Activated T-helper 2 cell treated with anti-CD3 and anti-CD28 coated beads, Interferon-gamma antibody, Interleukin-2, Interleukin-4, amounts not matched to agents 10 μg/mL and 5 μg/mL and 100 μg/mL, durations not matched to agents 14 hours and 24 hours and 36 hours (primary cell): ENCODE measurements around the gene RTN4RL1. TPM values are rescaled to one million over a fixed set of nuclear protein-coding genes. Genes with fewer than 3 reads are reported as not detected.

Experiments used
- DNase-seq: peaks from one replicate; pipeline ENCODE4 v3.0.0; 2021; ENCODE audit warnings: low spot score
- H3K27ac Mint-ChIP-seq: one replicate; pipeline ENCODE4 v1.8.0; 2021; ENCODE audit warnings: mixed read lengths
- H3K27me3 Mint-ChIP-seq: one replicate; pipeline ENCODE4 v1.8.0; 2021; ENCODE audit warnings: low read depth, mixed read lengths
- H3K36me3 Mint-ChIP-seq: one replicate; pipeline ENCODE4 v1.8.0; 2021; ENCODE audit warnings: low read depth, mixed read lengths
- H3K4me1 Mint-ChIP-seq: one replicate; pipeline ENCODE4 v1.8.0; 2021; ENCODE audit warnings: low read depth, mixed read lengths
- H3K4me3 Mint-ChIP-seq: one replicate; pipeline ENCODE4 v1.8.0; 2021; ENCODE audit warnings: low read depth, mild to moderate bottlenecking, moderate library complexity, mixed read lengths
- H3K9me3 Mint-ChIP-seq: one replicate; pipeline ENCODE4 v1.8.0; 2021; ENCODE audit warnings: mixed read lengths
- intact Hi-C: fragments of 100-400 bp; cut with micrococcal nuclease; formaldehyde crosslinking; loops from one replicate; pipeline ENCODE4 v1.15.1; 2023
- total RNA-seq: library from RNA; stranded (reverse); gene quantifications from 2 replicates; pipeline ENCODE4 v1.2.3, GENCODE V29; 2022

The RTN4RL1 gene
- total RNA-seq, 1 donor from 2014 or later: 0.25 TPM

- intact Hi-C loops: no loop called here
- no peak overlapping the region for H3K4me3 Mint-ChIP-seq
- no peaks in the 10 kb centered on the region for H3K9me3 Mint-ChIP-seq
- no peak overlapping the region for H3K27ac Mint-ChIP-seq
- H3K27me3 Mint-ChIP-seq: no peaks in the 10 kb centered on the region
- peaks cover 26% of the 10 kb centered on the region for H3K36me3 Mint-ChIP-seq
- H3K4me1 Mint-ChIP-seq: peaks cover 7% of the 10 kb centered on the region
- DNase-seq: no peak
Observed at GRCh38 chr17:2035541-2036488, 10.7 kb upstream of the RTN4RL1 start.

- peaks cover 7% of the 10 kb centered on the region for H3K4me1 Mint-ChIP-seq
- no peak for DNase-seq
- no peak overlapping the region for H3K27ac Mint-ChIP-seq
- no peaks in the 10 kb centered on the region for H3K9me3 Mint-ChIP-seq
- H3K27me3 Mint-ChIP-seq: no peaks in the 10 kb centered on the region
- H3K36me3 Mint-ChIP-seq: peaks cover 21% of the 10 kb centered on the region
- H3K4me3 Mint-ChIP-seq: no peak overlapping the region
- intact Hi-C loops: no loop called here
Observed at GRCh38 chr17:2034806-2035540, 9.8 kb upstream of the RTN4RL1 start.

- H3K36me3 Mint-ChIP-seq: peaks cover 18% of the 10 kb centered on the region
- H3K9me3 Mint-ChIP-seq: no peaks in the 10 kb centered on the region
- H3K27ac Mint-ChIP-seq: no peak overlapping the region
- DNase-seq: no peak
- no peak overlapping the region for H3K4me3 Mint-ChIP-seq
- H3K4me1 Mint-ChIP-seq: peaks cover 7% of the 10 kb centered on the region
- H3K27me3 Mint-ChIP-seq: no peaks in the 10 kb centered on the region
- intact Hi-C loops: no loop called here
Observed at GRCh38 chr17:2034157-2034556, 9.0 kb upstream of the RTN4RL1 start.

- peaks cover 7% of the 10 kb centered on the region for H3K4me1 Mint-ChIP-seq
- peaks cover 8% of the 10 kb centered on the region for H3K27me3 Mint-ChIP-seq
- no peak overlapping the region for H3K4me3 Mint-ChIP-seq
- intact Hi-C loops: no loop called here
- DNase-seq: no peak
- no peak overlapping the region for H3K27ac Mint-ChIP-seq
- H3K9me3 Mint-ChIP-seq: no peaks in the 10 kb centered on the region
- peaks cover 18% of the 10 kb centered on the region for H3K36me3 Mint-ChIP-seq
Observed at GRCh38 chr17:2033153-2033552, 8.0 kb upstream of the RTN4RL1 start.

- Mint-ChIP-seq H3K27me3 (peaks cover 28% of the 10 kb centered on the region), H3K4me3 (peak overlapping the region; percentile 95), H3K36me3 (peaks cover 3% of the 10 kb centered on the region), H3K4me1 (peaks cover 12% of the 10 kb centered on the region), H3K27ac (peak overlapping the region; percentile 69), H3K9me3 (no peaks in the 10 kb centered on the region)
- intact Hi-C loops: loop anchor here (1.0 to 2.0 kb wide), 2 partner anchors 11 to 122 kb away; no protein-coding TSS in a partner anchor
- no peak for DNase-seq
Observed at GRCh38 chr17:2030779-2031163, 5.6 kb upstream of the RTN4RL1 start.

- Mint-ChIP-seq H3K27me3 (peaks cover 32% of the 10 kb centered on the region), H3K9me3 (no peaks in the 10 kb centered on the region), H3K36me3 (peaks cover 3% of the 10 kb centered on the region), H3K4me3 (peak within 1 kb of the TSS; percentile 95), H3K4me1 (peaks cover 12% of the 10 kb centered on the region), H3K27ac (peak within 1 kb of the TSS; percentile 69)
- peak; percentile 83 for DNase-seq
- intact Hi-C loops: loop anchor here (1.0 to 2.0 kb wide), 2 partner anchors 11 to 121 kb away; no protein-coding TSS in a partner anchor
Observed at GRCh38 chr17:2029911-2030778, 5.0 kb upstream of the RTN4RL1 start, which contains the start of gene DPH1. TSS of gene DPH1 (plus strand) at chr17:2030153. CDS start at chr17:2030170, 17 bp downstream.

- intact Hi-C loops: no loop called here
- Mint-ChIP-seq H3K36me3 (peaks cover 3% of the 10 kb centered on the region), H3K4me1 (peaks cover 12% of the 10 kb centered on the region), H3K9me3 (no peaks in the 10 kb centered on the region), H3K27ac (no peak overlapping the region), H3K4me3 (no peak overlapping the region), H3K27me3 (peaks cover 34% of the 10 kb centered on the region)
- no peak for DNase-seq
Observed at GRCh38 chr17:2028737-2029136, 3.6 kb upstream of the RTN4RL1 start.

- no peak for DNase-seq
- Mint-ChIP-seq H3K27ac (no peak overlapping the region), H3K4me3 (peak overlapping the region; percentile 40), H3K27me3 (peaks cover 37% of the 10 kb centered on the region), H3K4me1 (peaks cover 12% of the 10 kb centered on the region), H3K9me3 (no peaks in the 10 kb centered on the region), H3K36me3 (peaks cover under 1% of the 10 kb centered on the region)
- intact Hi-C loops: no loop called here
Observed at GRCh38 chr17:2028234-2028614, 3.1 kb upstream of the RTN4RL1 start.

- Mint-ChIP-seq H3K36me3 (no peaks in the 10 kb centered on the region), H3K27ac (no peak overlapping the region), H3K4me3 (no peak overlapping the region), H3K9me3 (no peaks in the 10 kb centered on the region), H3K4me1 (peaks cover 12% of the 10 kb centered on the region), H3K27me3 (peaks cover 42% of the 10 kb centered on the region)
- intact Hi-C loops: no loop called here
- no peak for DNase-seq
Observed at GRCh38 chr17:2027528-2028233, 2.5 kb upstream of the RTN4RL1 start.

GRCh38 chr17:2025622-2026309 lies 632 bp upstream of the RTN4RL1 start:
- Mint-ChIP-seq H3K4me1 (peaks cover 7% of the 10 kb centered on the region), H3K36me3 (no peaks in the 10 kb centered on the region)
- intact Hi-C loops: no loop called here

GRCh38 chr17:2024572-2025219 lies 438 bp downstream of the RTN4RL1 start:
- Mint-ChIP-seq H3K4me1 (peaks cover 5% of the 10 kb centered on the region), H3K36me3 (no peaks in the 10 kb centered on the region), H3K4me3 (no peak overlapping the region), H3K9me3 (no peaks in the 10 kb centered on the region), H3K27me3 (peaks cover 63% of the 10 kb centered on the region), H3K27ac (no peak overlapping the region)
- DNase-seq: no peak
- intact Hi-C loops: no loop called here

More at GRCh38 chr17:2025622-2026309, 632 bp upstream of the RTN4RL1 start:
- Mint-ChIP-seq H3K4me3 (peak overlapping the region; percentile 69), H3K27ac (no peak overlapping the region), H3K27me3 (peaks cover 54% of the 10 kb centered on the region), H3K9me3 (no peaks in the 10 kb centered on the region)
- DNase-seq: no peak
